ENCODE data around the gene MAPKAPK3. TPM values are rescaled to one million over a fixed set of nuclear protein-coding genes. Genes with fewer than 3 reads are reported as not detected.

Gene MAPKAPK3
- total RNA-seq, 1 donor from 2014 or later: 44.7 TPM

- DNase-seq (ENCODE audit: low spot score): no peak
Observed at GRCh38 chr3:50625231-50626182, 8.6 kb downstream of the MAPKAPK3 start.

GRCh38 chr3:50626401-50626800 is 9.4 kb downstream of the MAPKAPK3 start:
- no peak for DNase-seq (ENCODE audit: low spot score)

- DNase-seq (ENCODE audit: low spot score): no peak
Observed at GRCh38 chr3:50627407-50628051, 10.6 kb downstream of the MAPKAPK3 start.

GRCh38 chr3:50628601-50629000 is 11.7 kb downstream of the MAPKAPK3 start:
- DNase-seq (ENCODE audit: low spot score): no peak

GRCh38 chr3:50630394-50630793 is 13.4 kb downstream of the MAPKAPK3 start:
- no peak for DNase-seq (ENCODE audit: low spot score)

GRCh38 chr3:50630877-50631276 is 13.9 kb downstream of the MAPKAPK3 start:
- DNase-seq (ENCODE audit: low spot score): no peak

GRCh38 chr3:50632450-50632849 is 15.5 kb downstream of the MAPKAPK3 start:
- DNase-seq (ENCODE audit: low spot score): no peak

- DNase-seq (ENCODE audit: low spot score): no peak
Observed at GRCh38 chr3:50633230-50633790, 16.4 kb downstream of the MAPKAPK3 start.

- no peak for DNase-seq (ENCODE audit: low spot score)
Observed at GRCh38 chr3:50635066-50635465, 18.1 kb downstream of the MAPKAPK3 start.

- no peak for DNase-seq (ENCODE audit: low spot score)
Observed at GRCh38 chr3:50637011-50637410, 20.1 kb downstream of the MAPKAPK3 start.

- no peak for DNase-seq (ENCODE audit: low spot score)
Observed at GRCh38 chr3:50637945-50638344, 21.0 kb downstream of the MAPKAPK3 start.

GRCh38 chr3:50639055-50639494 is 22.1 kb downstream of the MAPKAPK3 start:
- DNase-seq (ENCODE audit: low spot score): no peak

GRCh38 chr3:50642382-50642781 is 25.4 kb downstream of the MAPKAPK3 start:
- DNase-seq (ENCODE audit: low spot score): no peak

GRCh38 chr3:50644561-50644960 is 27.6 kb downstream of the MAPKAPK3 start:
- DNase-seq (ENCODE audit: low spot score): no peak

- DNase-seq (ENCODE audit: low spot score): no peak
Observed at GRCh38 chr3:50645378-50645777, 28.4 kb downstream of the MAPKAPK3 start.

- DNase-seq (ENCODE audit: low spot score): no peak
Observed at GRCh38 chr3:50648313-50648712, 31.4 kb downstream of the MAPKAPK3 start.

- no peak for DNase-seq (ENCODE audit: low spot score)
Observed at GRCh38 chr3:50648944-50649343, 32.0 kb downstream of the MAPKAPK3 start.

- DNase-seq (ENCODE audit: low spot score): no peak
Observed at GRCh38 chr3:50649451-50649931, 32.5 kb downstream of the MAPKAPK3 start.

GRCh38 chr3:50650018-50650417 is 33.1 kb downstream of the MAPKAPK3 start:
- no peak for DNase-seq (ENCODE audit: low spot score)

GRCh38 chr3:50651445-50651844 is 34.5 kb downstream of the MAPKAPK3 start:
- no peak for DNase-seq (ENCODE audit: low spot score)

GRCh38 chr3:50651920-50652529 is 35.1 kb downstream of the MAPKAPK3 start:
- DNase-seq (ENCODE audit: low spot score): no peak
